Adipocyte (in vitro differentiated cells): Measurements from ENCODE around the gene PLEKHM3.

Source experiments
- DNase-seq: peaks from one replicate; pipeline ENCODE4 v3.0.0-alpha.2; 2015; ENCODE audit warnings: low read depth
- H3K27me3 ChIP-seq: replicated peaks from 2 replicates; pipeline ENCODE4 v1.7.0; 2013; ENCODE audit warnings: mild to moderate bottlenecking, low read length, moderate library complexity; ENCODE audit not compliant: control insufficient read depth, insufficient read depth
- H3K36me3 ChIP-seq: 2 replicates; pipeline ENCODE4 v1.7.0; 2013; ENCODE audit warnings: low read length, mild to moderate bottlenecking, moderate library complexity; ENCODE audit not compliant: control insufficient read depth, insufficient read depth, severe bottlenecking
- H3K4me1 ChIP-seq: 2 replicates; pipeline ENCODE4 v1.7.0; 2013; ENCODE audit warnings: mild to moderate bottlenecking, low read length, moderate library complexity; ENCODE audit not compliant: control insufficient read depth, insufficient read depth
- H3K4me3 ChIP-seq: 2 replicates; pipeline ENCODE4 v1.7.0; 2013; ENCODE audit warnings: mild to moderate bottlenecking, low read length, moderate library complexity
- H3K9ac ChIP-seq: 2 replicates; pipeline ENCODE4 v1.7.0; 2013; ENCODE audit warnings: mild to moderate bottlenecking, low read length, moderate library complexity
- H3K9me3 ChIP-seq: 2 replicates; pipeline ENCODE4 v1.7.0; 2013; ENCODE audit warnings: mild to moderate bottlenecking, low read length, moderate library complexity; ENCODE audit not compliant: control insufficient read depth

PLEKHM3 gene, protein sequence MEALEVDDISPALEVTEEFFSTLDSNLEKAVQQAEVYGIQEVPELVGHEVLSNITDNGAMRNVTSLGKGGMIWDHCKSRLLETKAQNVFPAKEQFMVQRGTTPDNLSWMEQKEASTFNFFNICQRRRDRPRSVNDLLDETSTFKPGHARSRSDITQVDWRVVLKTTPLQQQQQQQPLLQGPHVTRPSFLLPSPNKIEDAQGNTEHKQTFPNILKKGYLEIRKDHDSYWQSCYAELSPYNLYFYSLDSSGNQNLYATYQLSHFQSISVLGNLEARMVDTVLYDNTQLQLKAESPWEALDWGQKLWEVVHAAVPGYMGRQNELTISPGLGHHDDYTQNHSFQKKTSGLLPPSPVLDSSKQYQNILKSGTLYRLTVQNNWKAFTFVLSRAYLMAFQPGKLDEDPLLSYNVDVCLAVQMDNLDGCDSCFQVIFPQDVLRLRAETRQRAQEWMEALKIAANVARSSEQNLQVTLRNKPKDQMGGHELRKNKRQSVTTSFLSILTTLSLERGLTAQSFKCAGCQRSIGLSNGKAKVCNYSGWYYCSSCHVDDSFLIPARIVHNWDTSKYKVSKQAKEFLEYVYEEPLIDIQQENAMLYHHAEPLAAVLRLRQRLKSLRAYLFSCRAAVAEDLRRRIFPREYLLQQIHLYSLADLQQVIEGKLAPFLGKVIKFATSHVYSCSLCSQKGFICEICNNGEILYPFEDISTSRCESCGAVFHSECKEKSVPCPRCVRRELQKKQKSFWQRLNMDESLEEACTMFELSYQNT

DNA sequence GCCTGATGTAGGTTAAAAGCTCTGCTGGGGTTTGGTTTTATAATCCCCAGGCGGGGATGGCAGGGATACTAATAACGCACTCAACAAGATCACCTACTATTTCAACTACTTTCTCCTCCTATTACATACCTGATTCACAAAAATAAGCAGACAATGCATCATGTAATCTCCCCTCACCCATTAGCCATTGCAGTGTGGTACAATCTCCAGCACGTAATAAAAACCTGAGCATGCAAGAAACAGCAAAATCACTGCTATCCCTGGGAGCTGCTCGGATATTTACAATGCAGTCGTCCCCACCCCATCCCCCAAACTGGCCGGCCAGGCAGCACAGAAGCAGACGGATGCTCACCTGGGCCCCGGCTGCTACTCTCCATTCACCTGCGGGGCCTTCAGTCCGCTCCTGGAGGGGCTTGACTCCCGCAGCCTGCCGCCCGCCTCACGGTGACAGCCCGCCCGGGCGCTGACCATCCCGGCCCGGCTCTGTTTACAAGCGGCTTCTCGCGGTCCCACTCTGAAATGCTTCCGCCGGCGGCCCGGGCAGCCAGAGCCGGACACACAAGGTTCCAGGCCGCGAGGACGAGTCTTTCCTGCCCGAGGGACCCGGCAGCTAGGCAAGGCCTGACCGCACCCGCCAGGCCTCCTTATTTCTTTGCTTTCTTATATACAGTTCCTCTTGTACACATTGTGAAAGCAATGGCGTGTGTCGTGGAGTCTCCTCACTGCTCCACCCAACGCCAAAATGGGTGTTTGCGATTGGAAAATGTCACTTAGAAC, at the start of gene PLEKHM3:
Gene PLEKHM3 (minus strand): TSS at position 491 of the 777 bp plus-strand sequence. CDS start 23,888 bp downstream, outside the sequence.
- peak; percentile 92 for DNase-seq
- Histone ChIP-seq H3K4me3 (peak within 1 kb of the TSS; percentile 92), H3K36me3 (no peaks in the 10 kb centered on the region), H3K9ac (peak within 1 kb of the TSS; percentile 92), H3K27me3 (no peaks in the 10 kb centered on the region), H3K4me1 (peaks cover 13% of the 10 kb centered on the region), H3K9me3 (no peaks in the 10 kb centered on the region)

DNA sequence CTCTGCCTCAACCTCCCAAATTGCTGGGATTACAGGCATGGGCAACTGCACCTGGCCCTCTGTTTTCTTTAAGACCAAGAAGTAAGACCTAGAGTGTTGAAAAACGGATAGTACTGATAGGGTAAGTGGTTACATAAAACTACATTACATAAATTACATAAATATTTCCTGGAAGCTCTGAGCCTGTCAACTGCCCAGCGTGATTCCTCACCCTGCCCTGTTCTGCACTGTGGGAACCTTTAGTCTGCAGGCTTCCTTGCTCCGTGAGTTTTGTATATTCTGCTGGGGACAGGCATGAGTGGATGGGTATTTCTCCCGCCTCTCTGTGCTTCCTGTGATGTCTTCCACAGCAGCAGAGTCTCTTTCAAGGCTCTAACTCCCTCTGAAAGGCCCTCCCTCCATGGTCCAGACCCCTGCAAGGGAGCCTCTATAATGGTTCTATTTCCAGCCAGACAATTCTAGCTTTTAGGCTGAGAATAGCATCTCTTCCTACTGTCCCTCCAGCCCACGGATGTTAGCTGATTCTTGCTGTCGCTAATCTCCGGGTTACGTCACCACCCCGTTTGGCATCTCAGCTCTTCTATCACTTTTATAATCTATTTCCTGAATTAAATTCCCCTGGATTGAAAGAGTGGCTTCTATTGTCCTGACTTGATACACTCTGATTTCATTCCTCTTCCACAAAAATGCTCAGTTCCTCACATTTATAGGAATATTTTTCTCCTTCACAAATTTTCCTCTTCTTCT, 49.5 kb upstream of the PLEKHM3 start:
- Histone ChIP-seq H3K27me3 (peaks cover 10% of the 10 kb centered on the region), H3K9ac (no peak overlapping the region), H3K4me3 (no peak overlapping the region), H3K36me3 (no peaks in the 10 kb centered on the region), H3K4me1 (peaks cover 10% of the 10 kb centered on the region), H3K9me3 (peaks cover 7% of the 10 kb centered on the region)
- no peak for DNase-seq

- H3K9me3 ChIP-seq, result no peaks in the 10 kb centered on the region
- peaks cover 5% of the 10 kb centered on the region for H3K4me1 ChIP-seq
- no peaks in the 10 kb centered on the region for H3K36me3 ChIP-seq
- no peak overlapping the region for H3K4me3 ChIP-seq
- DNase-seq, result peak; percentile 84
- H3K9ac ChIP-seq, result no peak overlapping the region
- no peaks in the 10 kb centered on the region for H3K27me3 ChIP-seq
Observed at GRCh38 chr2:208072250-208072892, 47.0 kb upstream of the PLEKHM3 start.

DNA sequence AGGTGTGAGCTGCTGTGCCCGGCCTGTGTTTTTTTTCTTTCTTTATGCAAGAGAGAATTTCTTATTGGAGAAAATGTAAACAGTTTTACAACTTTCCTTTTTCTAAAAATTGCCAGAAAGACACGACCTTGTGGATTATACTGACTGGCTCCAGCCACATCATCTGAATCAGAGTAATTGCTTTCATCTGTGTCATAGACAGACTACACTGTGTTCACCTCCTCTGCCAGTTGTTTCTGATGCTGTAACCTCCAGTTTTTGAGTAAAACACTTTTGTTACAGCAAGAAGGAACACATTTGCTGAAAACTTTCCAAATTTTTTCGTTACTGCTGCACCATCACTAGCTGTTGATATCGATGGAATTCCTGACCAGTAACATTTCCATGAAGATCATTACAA, 43.9 kb upstream of the PLEKHM3 start:
- Histone ChIP-seq H3K4me1 (peaks cover 3% of the 10 kb centered on the region), H3K9me3 (no peaks in the 10 kb centered on the region)

GRCh38 chr2:208066016-208066415, 40.7 kb upstream of the PLEKHM3 start:
- Histone ChIP-seq H3K36me3 (no peaks in the 10 kb centered on the region), H3K27me3 (peaks cover 8% of the 10 kb centered on the region), H3K4me3 (no peak overlapping the region), H3K9ac (no peak overlapping the region), H3K4me1 (peaks cover 3% of the 10 kb centered on the region), H3K9me3 (no peaks in the 10 kb centered on the region)
- DNase-seq, result no peak

More for the DNA sequence above, 43.9 kb upstream of the PLEKHM3 start:
- no peak overlapping the region for H3K4me3 ChIP-seq
- no peaks in the 10 kb centered on the region for H3K36me3 ChIP-seq
- DNase-seq, result peak; percentile 48
- H3K9ac ChIP-seq, result no peak overlapping the region
- H3K27me3 ChIP-seq, result no peaks in the 10 kb centered on the region

GRCh38 chr2:208065476-208065875, 40.1 kb upstream of the PLEKHM3 start:
- peaks cover 10% of the 10 kb centered on the region for H3K27me3 ChIP-seq
- no peaks in the 10 kb centered on the region for H3K9me3 ChIP-seq
- H3K36me3 ChIP-seq, result no peaks in the 10 kb centered on the region
- DNase-seq, result no peak
- peaks cover 3% of the 10 kb centered on the region for H3K4me1 ChIP-seq
- no peak overlapping the region for H3K9ac ChIP-seq
- H3K4me3 ChIP-seq, result no peak overlapping the region

DNA sequence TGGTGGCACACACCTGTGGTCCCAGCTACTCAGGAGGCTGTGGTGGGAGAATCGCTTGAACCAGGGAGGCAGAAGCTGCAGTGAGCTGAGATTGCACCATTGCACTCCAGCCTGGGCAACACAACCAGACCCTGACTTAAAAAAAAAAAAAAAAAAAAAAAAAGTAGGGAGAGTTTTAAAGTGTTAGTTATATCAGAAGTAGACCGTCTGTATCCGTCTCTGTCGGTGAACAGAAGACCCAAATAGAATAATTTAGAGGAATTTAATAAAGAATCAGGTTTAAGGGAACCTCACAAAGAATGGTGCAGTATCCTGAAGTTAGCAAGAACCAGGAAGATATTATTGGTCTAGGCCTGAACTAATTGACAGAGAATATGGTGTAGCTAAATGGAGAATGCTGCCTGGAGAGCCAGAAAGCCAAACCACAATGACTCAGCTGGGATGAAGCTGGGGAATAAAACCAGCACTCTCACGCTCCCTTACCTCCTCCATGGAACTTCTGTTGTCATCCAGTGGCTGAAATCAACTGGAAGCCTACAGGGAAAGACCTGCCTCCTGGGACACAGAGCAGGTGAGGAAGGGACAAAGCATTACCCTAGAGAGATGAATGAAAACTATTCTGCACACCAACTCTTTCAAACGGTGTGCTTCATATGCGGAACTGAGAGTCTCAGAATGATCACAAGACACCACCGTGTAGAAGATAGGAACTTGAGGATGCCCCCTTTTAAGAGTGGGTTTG, 39.1 kb upstream of the PLEKHM3 start:
- no peak overlapping the region for H3K4me3 ChIP-seq
- H3K36me3 ChIP-seq, result no peaks in the 10 kb centered on the region
- H3K9ac ChIP-seq, result no peak overlapping the region
- H3K4me1 ChIP-seq, result peaks cover 3% of the 10 kb centered on the region
- no peaks in the 10 kb centered on the region for H3K9me3 ChIP-seq
- peak; percentile 83 for DNase-seq
- H3K27me3 ChIP-seq, result peaks cover 10% of the 10 kb centered on the region

DNA sequence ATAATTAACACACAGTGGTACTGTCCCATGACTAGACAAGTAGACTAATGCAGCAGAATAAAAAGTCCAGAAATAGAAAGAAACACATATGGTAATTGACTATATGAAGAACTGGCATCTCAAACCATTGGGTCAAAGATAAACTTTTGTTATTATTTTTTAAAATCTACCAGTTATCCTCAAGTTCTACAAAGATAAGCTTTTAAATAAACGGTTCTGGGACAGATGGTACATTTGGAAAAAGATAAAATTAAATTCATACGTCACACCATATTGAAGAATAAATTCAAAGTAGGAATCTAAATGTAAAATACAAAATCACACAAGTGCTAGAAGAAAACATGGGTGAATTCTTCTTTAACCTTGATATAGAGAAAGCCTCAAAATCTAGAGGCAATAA, 37.6 kb upstream of the PLEKHM3 start:
- no peak overlapping the region for H3K9ac ChIP-seq
- DNase-seq, result no peak

DNA sequence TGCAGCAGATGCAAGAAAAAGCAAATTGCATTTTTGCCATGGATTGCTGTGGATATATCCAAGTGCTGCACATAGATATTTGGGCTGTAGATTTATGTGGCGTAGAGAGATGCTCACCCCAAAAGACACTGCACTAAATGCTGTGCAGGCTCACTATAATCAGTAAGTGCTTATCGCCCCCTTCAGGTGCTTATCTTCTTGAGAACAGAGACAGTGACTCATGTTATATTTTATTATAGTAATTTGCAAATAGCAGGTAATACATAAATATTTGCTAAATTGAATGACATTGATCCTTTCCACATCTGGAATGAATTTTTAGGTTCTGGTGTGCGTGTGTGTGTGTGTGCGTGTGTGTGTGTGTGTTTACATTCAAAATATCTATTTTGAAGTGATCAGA, 36.8 kb upstream of the PLEKHM3 start:
- H3K4me3 ChIP-seq, result no peak overlapping the region
- peak; percentile 59 for DNase-seq
- no peaks in the 10 kb centered on the region for H3K36me3 ChIP-seq
- H3K27me3 ChIP-seq, result peaks cover 10% of the 10 kb centered on the region
- H3K4me1 ChIP-seq, result peaks cover 3% of the 10 kb centered on the region
- H3K9ac ChIP-seq, result no peak overlapping the region
- H3K9me3 ChIP-seq, result no peaks in the 10 kb centered on the region

More for the DNA sequence above, 37.6 kb upstream of the PLEKHM3 start:
- no peaks in the 10 kb centered on the region for H3K9me3 ChIP-seq
- no peaks in the 10 kb centered on the region for H3K36me3 ChIP-seq
- H3K27me3 ChIP-seq, result peaks cover 10% of the 10 kb centered on the region
- H3K4me3 ChIP-seq, result no peak overlapping the region
- peaks cover 3% of the 10 kb centered on the region for H3K4me1 ChIP-seq

- Histone ChIP-seq H3K27me3 (peaks cover 10% of the 10 kb centered on the region), H3K4me3 (no peak overlapping the region)
Observed at GRCh38 chr2:208057108-208057507, 31.8 kb upstream of the PLEKHM3 start.

More at GRCh38 chr2:208057108-208057507, 31.8 kb upstream of the PLEKHM3 start:
- Histone ChIP-seq H3K4me1 (no peaks in the 10 kb centered on the region), H3K9me3 (no peaks in the 10 kb centered on the region), H3K9ac (no peak overlapping the region), H3K36me3 (no peaks in the 10 kb centered on the region)
- no peak for DNase-seq
